Muscle layer of colon (tissue), 2 donors: ENCODE results near the gene ASAP2.

Source experiments
- H3K27ac ChIP-seq: one replicate; pipeline ENCODE4 v1.7.0; 2013; ENCODE audit warnings: low read depth, mild to moderate bottlenecking, low read length, moderate library complexity
- H3K27me3 ChIP-seq, 2 donors: one replicate each; pipeline ENCODE4 v1.7.0; 2013; ENCODE audit warnings: low read length in 2 of 2, mild to moderate bottlenecking in 2 of 2; ENCODE audit not compliant: insufficient read depth in 2 of 2, control insufficient read depth in 1 of 2
- H3K36me3 ChIP-seq: one replicate; pipeline ENCODE4 v1.7.0; 2013; ENCODE audit warnings: mild to moderate bottlenecking, low read length; ENCODE audit not compliant: insufficient read depth
- H3K4me1 ChIP-seq: one replicate; pipeline ENCODE4 v1.7.0; 2013; ENCODE audit warnings: mild to moderate bottlenecking, low read length; ENCODE audit not compliant: insufficient read depth
- H3K4me3 ChIP-seq, 2 donors: one replicate each; pipeline ENCODE4 v1.7.0; 2013; ENCODE audit warnings: low read length in 2 of 2, low read depth in 1 of 2, mild to moderate bottlenecking in 1 of 2, moderate library complexity in 1 of 2
- H3K9ac ChIP-seq: one replicate; pipeline ENCODE4 v1.7.0; 2013; ENCODE audit warnings: low read length
- H3K9me3 ChIP-seq: one replicate; pipeline ENCODE4 v1.7.0; 2013; ENCODE audit warnings: mild to moderate bottlenecking, low read length
- donor health status: abdominal sarcoma.
- donor health status: Adenocarcinoma of cecum.

The ASAP2 gene

DNA sequence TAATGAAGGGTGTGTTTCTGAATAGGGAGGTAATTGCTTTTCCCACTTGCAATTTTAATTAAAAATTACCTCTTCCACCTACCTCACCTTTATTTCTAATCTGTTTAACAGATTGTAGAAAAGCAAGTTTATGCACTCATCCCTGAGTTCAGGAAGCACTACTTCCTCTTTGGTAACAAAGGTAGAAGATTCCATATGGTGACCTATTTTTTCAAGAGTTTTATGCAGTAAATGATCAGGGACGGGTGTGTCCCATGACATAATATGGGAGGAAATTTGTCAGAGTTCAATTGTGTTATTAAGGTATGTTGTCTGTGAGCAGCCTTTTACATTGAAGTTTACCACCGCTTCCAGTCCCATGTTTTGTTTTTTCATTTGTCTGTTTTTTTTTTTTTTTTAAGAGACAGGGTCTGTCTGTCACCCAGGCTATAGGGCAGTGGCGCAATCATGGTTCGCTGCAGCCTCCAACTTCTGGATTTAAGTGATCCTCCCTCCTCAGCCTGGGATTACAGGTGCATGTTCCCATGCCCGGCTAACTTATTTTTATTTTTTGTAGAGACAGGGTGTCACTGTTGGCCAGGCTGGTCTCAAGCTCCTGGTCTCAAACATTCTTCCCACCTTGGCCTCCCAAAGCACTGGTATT is 68.2 kb downstream of the ASAP2 start:
- H3K27me3 ChIP-seq = no peaks in the 10 kb centered on the region
- H3K4me3 ChIP-seq = no peak overlapping the region
- peaks cover 6% of the 10 kb centered on the region for H3K4me1 ChIP-seq
- no peak overlapping the region for H3K9ac ChIP-seq
- no peaks in the 10 kb centered on the region for H3K9me3 ChIP-seq
- H3K36me3 ChIP-seq = no peaks in the 10 kb centered on the region
- no peak overlapping the region for H3K27ac ChIP-seq

DNA sequence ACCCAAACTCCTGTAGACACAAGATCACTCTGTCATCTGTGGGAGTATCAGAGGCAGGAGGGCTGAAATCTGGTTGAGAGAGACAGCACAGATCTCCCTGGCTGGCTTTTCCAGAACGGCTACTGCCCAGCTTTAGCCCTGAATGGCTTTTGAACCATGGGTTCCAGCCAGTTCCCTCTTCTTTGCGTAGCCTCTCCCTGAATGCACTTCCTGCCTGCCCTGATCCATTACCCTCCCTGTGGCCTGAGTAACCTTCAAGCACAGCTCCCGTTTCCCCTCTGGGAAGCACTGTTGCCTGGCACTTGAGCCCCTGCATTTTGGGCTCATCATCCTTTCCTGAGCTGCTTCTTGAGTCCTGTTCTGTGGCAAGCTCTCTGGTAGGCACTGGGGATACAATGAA is 68.8 kb downstream of the ASAP2 start:
- Histone ChIP-seq H3K27me3 (no peaks in the 10 kb centered on the region), H3K9ac (no peak overlapping the region), H3K9me3 (no peaks in the 10 kb centered on the region), H3K4me1 (peaks cover 6% of the 10 kb centered on the region), H3K4me3 (no peak overlapping the region), H3K36me3 (no peaks in the 10 kb centered on the region), H3K27ac (no peak overlapping the region)

DNA sequence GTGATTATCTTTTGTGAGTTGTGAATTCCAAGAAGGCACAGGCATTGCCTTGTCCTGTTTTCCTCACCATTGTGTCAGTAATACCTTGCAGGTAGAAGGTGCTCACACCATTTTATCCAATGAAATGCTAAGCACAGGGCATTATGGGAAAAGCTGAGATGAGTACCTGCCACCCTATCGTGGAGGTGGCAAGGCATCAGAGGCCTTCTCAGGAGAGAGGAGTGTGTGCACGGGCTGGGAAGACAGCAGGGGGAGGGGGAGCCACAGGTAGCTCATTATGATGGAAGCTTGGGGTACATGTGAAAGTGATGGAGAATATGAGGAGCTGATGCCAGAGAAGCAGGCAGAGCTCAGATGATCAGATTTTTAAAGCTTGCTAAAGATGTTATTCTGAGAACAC is 69.5 kb downstream of the ASAP2 start:
- Histone ChIP-seq H3K9ac (no peak overlapping the region), H3K4me1 (peaks cover 6% of the 10 kb centered on the region), H3K9me3 (no peaks in the 10 kb centered on the region), H3K4me3 (no peak overlapping the region), H3K27ac (no peak overlapping the region), H3K36me3 (no peaks in the 10 kb centered on the region), H3K27me3 (no peaks in the 10 kb centered on the region)

GRCh38 chr2:9276901-9277451 is 70.4 kb downstream of the ASAP2 start:
- Histone ChIP-seq H3K4me3 (no peak overlapping the region), H3K27ac (no peak overlapping the region), H3K9ac (no peak overlapping the region)

GRCh38 chr2:9278439-9278838 is 71.8 kb downstream of the ASAP2 start:
- Histone ChIP-seq H3K9me3 (no peaks in the 10 kb centered on the region), H3K27ac (no peak overlapping the region), H3K4me3 (no peak overlapping the region), H3K9ac (no peak overlapping the region), H3K27me3 (no peaks in the 10 kb centered on the region), H3K4me1 (peaks cover 5% of the 10 kb centered on the region), H3K36me3 (no peaks in the 10 kb centered on the region)

More at GRCh38 chr2:9276901-9277451, 70.4 kb downstream of the ASAP2 start:
- Histone ChIP-seq H3K4me1 (peaks cover 6% of the 10 kb centered on the region), H3K9me3 (no peaks in the 10 kb centered on the region), H3K27me3 (no peaks in the 10 kb centered on the region), H3K36me3 (no peaks in the 10 kb centered on the region)

DNA sequence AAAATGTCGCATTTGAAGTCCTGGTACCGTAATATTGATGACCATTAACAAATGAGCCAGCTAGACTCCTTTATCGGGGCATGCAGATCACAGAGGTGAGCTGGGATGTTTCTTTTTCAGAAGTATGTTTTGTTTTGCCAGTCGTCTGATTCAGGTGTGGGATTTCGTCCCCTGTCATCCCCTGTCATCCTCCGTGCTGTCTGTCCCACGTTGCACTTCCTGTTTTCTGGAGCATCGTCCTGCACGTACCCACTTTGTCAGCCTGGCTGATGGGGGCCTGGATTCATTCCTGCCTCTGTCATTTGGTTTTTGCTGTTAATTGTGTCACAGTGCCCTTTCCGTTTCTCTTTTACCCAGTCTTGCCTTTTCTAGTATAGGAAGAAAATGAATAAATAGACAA is 72.8 kb downstream of the ASAP2 start:
- Histone ChIP-seq H3K4me3 (no peak overlapping the region), H3K9me3 (no peaks in the 10 kb centered on the region), H3K36me3 (no peaks in the 10 kb centered on the region), H3K4me1 (no peaks in the 10 kb centered on the region), H3K9ac (no peak overlapping the region), H3K27ac (no peak overlapping the region), H3K27me3 (no peaks in the 10 kb centered on the region)

GRCh38 chr2:9280224-9280623 is 73.6 kb downstream of the ASAP2 start:
- no peaks in the 10 kb centered on the region for H3K27me3 ChIP-seq
- H3K4me3 ChIP-seq = no peak overlapping the region
- peaks cover 6% of the 10 kb centered on the region for H3K4me1 ChIP-seq
- H3K9me3 ChIP-seq = no peaks in the 10 kb centered on the region
- no peaks in the 10 kb centered on the region for H3K36me3 ChIP-seq
- H3K9ac ChIP-seq = no peak overlapping the region
- H3K27ac ChIP-seq = no peak overlapping the region

DNA sequence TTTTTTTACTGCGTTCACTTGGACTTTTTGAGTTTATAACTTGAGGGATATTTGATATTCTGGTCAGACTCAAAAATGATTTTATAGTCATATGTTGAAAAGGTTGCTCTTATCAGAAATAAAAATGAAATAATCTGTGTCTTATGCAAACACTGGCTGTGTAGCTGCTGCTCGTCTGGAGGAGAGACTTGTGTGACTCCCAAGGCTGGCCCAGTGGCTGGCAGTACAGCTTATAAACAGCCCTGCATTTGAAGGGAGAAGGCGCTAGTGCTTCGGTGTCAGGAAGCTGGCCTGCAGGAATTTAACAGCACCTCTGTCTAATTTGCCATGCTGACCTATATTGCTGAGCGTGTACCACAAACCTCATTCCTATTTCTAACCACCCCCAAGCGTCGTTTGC is 74.5 kb downstream of the ASAP2 start:
- Histone ChIP-seq H3K27ac (no peak overlapping the region), H3K9me3 (no peaks in the 10 kb centered on the region), H3K36me3 (no peaks in the 10 kb centered on the region), H3K27me3 (no peaks in the 10 kb centered on the region), H3K4me3 (no peak overlapping the region), H3K9ac (no peak overlapping the region), H3K4me1 (peaks cover 11% of the 10 kb centered on the region)

- no peaks in the 10 kb centered on the region for H3K27me3 ChIP-seq
Observed at GRCh38 chr2:9282128-9283112, 75.8 kb downstream of the ASAP2 start.

DNA sequence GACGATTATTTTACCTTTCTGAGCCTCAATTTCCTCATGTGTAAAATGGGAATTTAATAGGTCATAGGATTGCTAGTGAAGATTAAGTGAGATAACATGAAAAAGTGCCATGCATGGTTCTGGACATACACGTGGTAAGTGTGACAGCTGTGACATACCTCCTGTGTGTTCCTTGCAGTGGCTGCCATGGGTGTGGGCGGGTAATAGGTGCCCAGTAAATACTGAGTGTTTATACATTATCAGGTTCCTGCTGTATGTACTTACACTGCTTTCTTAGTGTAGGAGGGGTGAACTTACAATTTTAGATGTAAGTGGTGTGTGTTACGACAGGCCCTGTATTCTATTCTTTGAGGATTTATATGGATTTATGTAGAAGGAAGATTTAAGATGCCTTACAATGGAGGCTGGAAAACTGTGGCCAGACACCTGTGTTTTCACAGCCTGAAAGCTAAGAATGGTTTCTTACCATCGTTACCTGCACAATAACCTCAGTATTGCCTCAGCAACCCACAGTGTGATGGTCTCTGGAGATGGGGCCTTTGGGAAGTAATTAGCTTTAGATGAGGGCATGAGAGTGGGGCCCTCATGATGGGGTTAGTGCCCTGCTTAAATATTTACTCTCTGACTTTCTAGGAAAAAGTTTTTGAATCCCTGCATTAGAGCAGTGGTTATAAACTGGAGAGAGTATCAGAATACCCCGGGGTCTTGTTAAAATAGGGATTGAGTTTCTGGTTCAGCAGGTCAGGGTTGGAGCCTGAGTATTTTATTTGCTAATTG is 78.1 kb downstream of the ASAP2 start:
- no peak overlapping the region for H3K4me3 ChIP-seq
- peaks cover 34% of the 10 kb centered on the region for H3K4me1 ChIP-seq
- H3K36me3 ChIP-seq = peaks cover 3% of the 10 kb centered on the region
- H3K27ac ChIP-seq = no peak overlapping the region
- H3K9ac ChIP-seq = no peak overlapping the region
- H3K9me3 ChIP-seq = no peaks in the 10 kb centered on the region
- no peaks in the 10 kb centered on the region for H3K27me3 ChIP-seq

More at GRCh38 chr2:9282128-9283112, 75.8 kb downstream of the ASAP2 start:
- Histone ChIP-seq H3K4me1 (peaks cover 20% of the 10 kb centered on the region), H3K9me3 (no peaks in the 10 kb centered on the region), H3K9ac (no peak overlapping the region), H3K36me3 (no peaks in the 10 kb centered on the region), H3K27ac (no peak overlapping the region), H3K4me3 (no peak overlapping the region)

GRCh38 chr2:9285385-9285920 is 78.8 kb downstream of the ASAP2 start:
- H3K9me3 ChIP-seq = no peaks in the 10 kb centered on the region
- no peak overlapping the region for H3K27ac ChIP-seq
- H3K36me3 ChIP-seq = peaks cover 3% of the 10 kb centered on the region
- H3K9ac ChIP-seq = no peak overlapping the region
- H3K4me3 ChIP-seq = no peak overlapping the region
- no peaks in the 10 kb centered on the region for H3K27me3 ChIP-seq
- peaks cover 34% of the 10 kb centered on the region for H3K4me1 ChIP-seq
